Uterus (tissue), 4 donors: ENCODE measurements around the gene LLGL2. TPM values are rescaled to one million over a fixed set of nuclear protein-coding genes. Genes with fewer than 3 reads are reported as not detected.

Source experiments
- DNase-seq, 2 donors: peaks; one replicate each; pipeline ENCODE4 v3.0.0-alpha.2; 2019 to 2020
- H3K27ac ChIP-seq, 2 donors: fragments of 200-600 bp; sonication (generic); 1 replicate in 1 of 2; 2 replicates in 1 of 2; pipeline ENCODE4 v1.5.1; 2016 to 2018
- H3K27me3 ChIP-seq, 2 donors: fragments of 200-600 bp; sonication (generic); one replicate each; pipeline ENCODE4 v1.5.1; 2018 to 2019; ENCODE audit warnings: control low read depth in 1 of 2
- H3K36me3 ChIP-seq, 2 donors: fragments of 200-600 bp; sonication (generic); one replicate each; pipeline ENCODE4 v1.5.1; 2019; ENCODE audit warnings: control low read depth in 1 of 2
- H3K4me1 ChIP-seq, 2 donors: fragments of 200-600 bp; sonication (generic); one replicate each; pipeline ENCODE4 v1.5.1; 2018 to 2019; ENCODE audit warnings: control low read depth in 1 of 2
- H3K4me3 ChIP-seq, 2 donors: fragments of 200-600 bp; sonication (generic); 1 replicate in 1 of 2; 2 replicates in 1 of 2; pipeline ENCODE4 v1.5.1; 2018 to 2019; ENCODE audit warnings: mild to moderate bottlenecking in 1 of 2
- H3K9me3 ChIP-seq, 2 donors: fragments of 200-600 bp; sonication (generic); one replicate each; pipeline ENCODE4 v1.5.1; 2019; ENCODE audit warnings: control low read depth in 1 of 2
- POLR2A ChIP-seq, 2 donors: fragments of 450-650 bp; IDR thresholded peaks; one replicate each; pipeline ENCODE4 v1.6.1; 2016; ENCODE audit warnings: antibody characterized with exemption in 2 of 2, mild to moderate bottlenecking in 1 of 2, moderate library complexity in 1 of 2
- intact Hi-C: fragments of 100-400 bp; cut with DNase I; formaldehyde crosslinking; loops from one replicate; pipeline ENCODE4 v1.15.1; 2023; ENCODE audit warnings: low total_unique reads
- total RNA-seq, 4 donors: library from RNA; depleted of rRNA in 3 of 4; stranded (reverse); fragments of >200 nt in 3 of 4; gene quantifications; one replicate each; pipeline versions ENCODE4 v1.1.0 to v1.2.4, GENCODE V29; 2014 to 2023
- TF ChIP-seq, protein P1 (sequence below), 4 experiments: fragments of 200-600 bp in 2 of 4; fragments of 450-650 bp in 2 of 4; sonication (generic) in 2 of 4; IDR thresholded peaks; one replicate each; pipeline ENCODE4 v1.5.1; 2016 to 2019; ENCODE audit warnings: antibody characterized with exemption in 4 of 4, mild to moderate bottlenecking in 2 of 4, moderate library complexity in 1 of 4
- donor health status: DM: yes; HTN: yes; CAD: no.

The LLGL2 gene
- total RNA-seq, 4 donors from 2014 or later = 3.1 to 31.9 (median 14.0) TPM

DNA sequence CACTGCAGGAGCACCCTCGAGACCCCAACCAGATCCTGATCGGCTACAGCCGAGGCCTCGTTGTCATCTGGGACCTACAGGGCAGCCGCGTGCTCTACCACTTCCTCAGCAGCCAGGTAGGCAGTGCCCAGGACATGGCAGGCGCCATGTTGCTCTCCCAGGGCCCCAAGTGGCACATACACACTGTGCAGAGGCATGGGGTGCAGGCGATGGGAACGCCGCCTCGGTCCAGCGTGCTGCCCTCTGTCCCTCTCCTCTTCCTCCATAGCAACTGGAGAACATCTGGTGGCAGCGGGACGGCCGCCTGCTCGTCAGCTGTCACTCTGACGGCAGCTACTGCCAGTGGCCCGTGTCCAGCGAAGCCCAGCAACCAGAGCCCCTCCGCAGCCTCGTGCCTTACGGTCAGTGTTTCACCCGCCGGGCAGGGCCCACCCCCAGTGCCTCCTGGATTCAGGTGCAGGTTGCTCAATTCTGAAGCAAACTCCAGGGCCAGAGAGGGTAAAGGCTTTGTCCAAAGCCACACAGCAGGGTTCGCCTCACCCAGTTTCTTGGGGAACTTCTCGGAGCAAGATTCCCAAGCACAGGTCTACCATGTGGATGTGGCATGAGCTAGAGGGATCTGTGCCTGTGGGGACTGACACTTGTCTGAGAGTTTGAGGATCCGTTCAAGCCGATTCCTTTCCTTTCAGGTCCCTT is 37.7 kb downstream of the LLGL2 start:
- Histone ChIP-seq H3K4me3 (no peak overlapping the region), H3K4me1 (no peaks in the 10 kb centered on the region), H3K9me3 (no peaks in the 10 kb centered on the region), H3K27me3 (no peaks in the 10 kb centered on the region), H3K36me3 (no peaks in the 10 kb centered on the region), H3K27ac (no peak overlapping the region)
- no peak for DNase-seq
- TF ChIP-seq, protein P1, sequence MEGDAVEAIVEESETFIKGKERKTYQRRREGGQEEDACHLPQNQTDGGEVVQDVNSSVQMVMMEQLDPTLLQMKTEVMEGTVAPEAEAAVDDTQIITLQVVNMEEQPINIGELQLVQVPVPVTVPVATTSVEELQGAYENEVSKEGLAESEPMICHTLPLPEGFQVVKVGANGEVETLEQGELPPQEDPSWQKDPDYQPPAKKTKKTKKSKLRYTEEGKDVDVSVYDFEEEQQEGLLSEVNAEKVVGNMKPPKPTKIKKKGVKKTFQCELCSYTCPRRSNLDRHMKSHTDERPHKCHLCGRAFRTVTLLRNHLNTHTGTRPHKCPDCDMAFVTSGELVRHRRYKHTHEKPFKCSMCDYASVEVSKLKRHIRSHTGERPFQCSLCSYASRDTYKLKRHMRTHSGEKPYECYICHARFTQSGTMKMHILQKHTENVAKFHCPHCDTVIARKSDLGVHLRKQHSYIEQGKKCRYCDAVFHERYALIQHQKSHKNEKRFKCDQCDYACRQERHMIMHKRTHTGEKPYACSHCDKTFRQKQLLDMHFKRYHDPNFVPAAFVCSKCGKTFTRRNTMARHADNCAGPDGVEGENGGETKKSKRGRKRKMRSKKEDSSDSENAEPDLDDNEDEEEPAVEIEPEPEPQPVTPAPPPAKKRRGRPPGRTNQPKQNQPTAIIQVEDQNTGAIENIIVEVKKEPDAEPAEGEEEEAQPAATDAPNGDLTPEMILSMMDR (IDR thresholded peaks at IDR 0.05) = no peak
- TF ChIP-seq POLR2A (IDR thresholded peaks at IDR 0.05) = no peak
- intact Hi-C loops = no loop called here

DNA sequence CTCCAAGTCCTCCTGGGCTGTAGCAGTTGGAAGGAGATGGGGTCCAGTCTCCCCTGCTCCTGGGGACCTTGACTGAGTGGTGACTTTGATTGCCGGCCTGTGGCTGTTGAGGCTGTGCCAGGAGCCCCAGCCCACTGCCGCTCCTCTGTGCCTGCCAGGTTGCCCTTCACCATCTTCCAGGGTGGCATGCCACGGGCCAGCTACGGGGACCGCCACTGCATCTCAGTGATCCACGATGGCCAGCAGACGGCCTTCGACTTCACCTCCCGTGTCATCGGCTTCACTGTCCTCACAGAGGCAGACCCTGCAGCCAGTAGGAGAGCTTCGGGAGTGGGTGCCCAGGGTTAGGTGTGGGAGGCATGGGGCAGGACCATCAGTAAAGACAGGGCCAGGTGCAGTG is 38.7 kb downstream of the LLGL2 start:
- Histone ChIP-seq H3K4me1 (no peaks in the 10 kb centered on the region), H3K36me3 (no peaks in the 10 kb centered on the region), H3K9me3 (no peaks in the 10 kb centered on the region), H3K4me3 (no peak overlapping the region), H3K27ac (no peak overlapping the region), H3K27me3 (no peaks in the 10 kb centered on the region)
- intact Hi-C loops = no loop called here
- TF ChIP-seq, protein P1 (IDR thresholded peaks at IDR 0.05) = no peak
- no peak for TF ChIP-seq POLR2A (IDR thresholded peaks at IDR 0.05)
- no peak for DNase-seq

DNA sequence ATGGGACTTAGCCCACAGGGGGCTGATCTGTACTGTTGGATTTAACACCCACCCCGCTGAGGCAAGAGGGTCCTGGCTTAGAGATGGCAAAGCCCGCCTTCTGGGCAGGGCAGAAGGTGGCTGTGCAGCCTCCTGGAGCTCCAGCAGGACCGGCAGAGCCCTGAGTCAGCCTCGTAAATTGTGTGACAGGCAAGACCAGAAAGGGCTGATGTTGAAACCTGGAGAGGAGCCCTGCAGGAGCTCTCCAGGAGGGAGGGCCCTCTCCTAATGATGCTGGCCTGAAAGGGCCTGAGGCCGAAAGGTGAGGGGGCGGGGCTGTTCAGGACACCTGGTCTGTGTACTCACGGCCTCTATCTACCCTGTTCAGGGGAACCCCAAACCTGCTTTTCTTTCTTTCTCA is 39.6 kb downstream of the LLGL2 start:
- Histone ChIP-seq H3K9me3 (no peaks in the 10 kb centered on the region), H3K36me3 (no peaks in the 10 kb centered on the region), H3K27me3 (no peaks in the 10 kb centered on the region), H3K4me1 (no peaks in the 10 kb centered on the region), H3K4me3 (no peak overlapping the region), H3K27ac (no peak overlapping the region)
- intact Hi-C loops = no loop called here
- TF ChIP-seq, protein P1 (IDR thresholded peaks at IDR 0.05) = no peak
- no peak for TF ChIP-seq POLR2A (IDR thresholded peaks at IDR 0.05)
- DNase-seq = no peak

DNA sequence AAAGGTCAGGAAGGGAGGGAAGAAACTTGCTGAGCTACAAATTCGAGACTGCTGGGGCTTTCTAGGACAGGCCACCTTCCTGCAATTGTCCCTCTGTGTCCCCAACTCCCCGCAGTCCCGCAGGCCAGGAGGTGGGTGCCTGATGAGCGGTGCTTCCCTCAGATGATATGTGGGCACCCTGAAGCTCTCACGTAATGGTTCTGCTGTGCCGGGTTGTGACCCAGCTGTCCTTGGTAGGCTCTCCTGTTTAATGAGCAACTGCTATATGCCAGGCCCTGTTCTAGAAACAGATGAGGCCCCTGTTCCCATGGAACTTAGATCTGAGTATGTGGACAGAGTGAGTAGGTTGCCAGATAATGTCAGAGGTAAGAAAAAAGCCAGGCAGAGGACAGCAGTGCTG is 40.1 kb downstream of the LLGL2 start:
- Histone ChIP-seq H3K27me3 (no peaks in the 10 kb centered on the region), H3K4me1 (no peaks in the 10 kb centered on the region), H3K27ac (no peak overlapping the region), H3K36me3 (no peaks in the 10 kb centered on the region), H3K4me3 (no peak overlapping the region), H3K9me3 (no peaks in the 10 kb centered on the region)
- intact Hi-C loops = no loop called here
- no peak for TF ChIP-seq POLR2A (IDR thresholded peaks at IDR 0.05)
- TF ChIP-seq, protein P1 (IDR thresholded peaks at IDR 0.05) = no peak
- DNase-seq = no peak

DNA sequence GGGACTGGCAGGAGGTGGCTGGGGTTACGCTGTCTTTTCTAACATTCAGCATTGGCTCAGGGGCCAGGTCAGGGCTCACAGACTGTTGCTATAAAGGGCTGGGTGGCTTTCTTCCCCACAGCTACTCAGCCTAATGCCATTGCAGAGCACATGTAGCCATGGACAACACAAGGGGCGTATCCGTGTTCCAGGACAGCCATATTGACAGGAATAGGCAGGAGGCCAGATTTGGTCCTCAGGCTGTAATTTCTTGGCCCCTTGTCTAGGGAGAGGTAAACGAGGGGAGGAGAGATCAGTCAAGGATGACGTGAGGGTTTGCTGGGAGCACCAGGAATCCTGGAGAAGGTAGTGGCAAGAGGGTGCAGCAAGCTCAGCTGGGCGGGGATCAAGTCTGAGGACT is 40.9 kb downstream of the LLGL2 start:
- Histone ChIP-seq H3K36me3 (no peaks in the 10 kb centered on the region), H3K9me3 (no peaks in the 10 kb centered on the region), H3K27me3 (no peaks in the 10 kb centered on the region), H3K4me1 (no peaks in the 10 kb centered on the region), H3K4me3 (no peak overlapping the region), H3K27ac (no peak overlapping the region)
- no peak for DNase-seq
- TF ChIP-seq POLR2A (IDR thresholded peaks at IDR 0.05) = no peak
- TF ChIP-seq, protein P1 (IDR thresholded peaks at IDR 0.05) = no peak
- intact Hi-C loops = no loop called here
